Fibroblast of villous mesenchyme (primary cell): ENCODE measurements around the gene STAMBP. TPM values are rescaled to one million over a fixed set of nuclear protein-coding genes. Genes with fewer than 3 reads are reported as not detected.

Source experiments
- DNase-seq: peaks from one replicate; pipeline ENCODE4 v3.0.0-alpha.2; 2010; ENCODE audit warnings: low read depth
- H3K4me3 ChIP-seq: 2 replicates; pipeline ENCODE4 v1.5.1; 2011; ENCODE audit warnings: low read depth, mild to moderate bottlenecking, low read length
- CTCF ChIP-seq: IDR thresholded peaks from 2 replicates; pipeline ENCODE4 v1.5.1; 2012; ENCODE audit warnings: low read depth, mild to moderate bottlenecking, low read length; ENCODE audit not compliant: insufficient read depth
- total RNA-seq: library from RNA; depleted of rRNA; stranded (reverse); fragments of >200 nt; gene quantifications from 2 replicates; pipeline ENCODE4 v1.2.3, GENCODE V29; 2012

The STAMBP gene
- total RNA-seq, 1 donor: 28.5 TPM

- H3K4me3 ChIP-seq: no peak overlapping the region
- peak; percentile 37 for TF ChIP-seq CTCF
- peak; percentile 47 for DNase-seq
Observed at GRCh38 chr2:73907840-73908452, 79.2 kb downstream of the STAMBP start.

DNA sequence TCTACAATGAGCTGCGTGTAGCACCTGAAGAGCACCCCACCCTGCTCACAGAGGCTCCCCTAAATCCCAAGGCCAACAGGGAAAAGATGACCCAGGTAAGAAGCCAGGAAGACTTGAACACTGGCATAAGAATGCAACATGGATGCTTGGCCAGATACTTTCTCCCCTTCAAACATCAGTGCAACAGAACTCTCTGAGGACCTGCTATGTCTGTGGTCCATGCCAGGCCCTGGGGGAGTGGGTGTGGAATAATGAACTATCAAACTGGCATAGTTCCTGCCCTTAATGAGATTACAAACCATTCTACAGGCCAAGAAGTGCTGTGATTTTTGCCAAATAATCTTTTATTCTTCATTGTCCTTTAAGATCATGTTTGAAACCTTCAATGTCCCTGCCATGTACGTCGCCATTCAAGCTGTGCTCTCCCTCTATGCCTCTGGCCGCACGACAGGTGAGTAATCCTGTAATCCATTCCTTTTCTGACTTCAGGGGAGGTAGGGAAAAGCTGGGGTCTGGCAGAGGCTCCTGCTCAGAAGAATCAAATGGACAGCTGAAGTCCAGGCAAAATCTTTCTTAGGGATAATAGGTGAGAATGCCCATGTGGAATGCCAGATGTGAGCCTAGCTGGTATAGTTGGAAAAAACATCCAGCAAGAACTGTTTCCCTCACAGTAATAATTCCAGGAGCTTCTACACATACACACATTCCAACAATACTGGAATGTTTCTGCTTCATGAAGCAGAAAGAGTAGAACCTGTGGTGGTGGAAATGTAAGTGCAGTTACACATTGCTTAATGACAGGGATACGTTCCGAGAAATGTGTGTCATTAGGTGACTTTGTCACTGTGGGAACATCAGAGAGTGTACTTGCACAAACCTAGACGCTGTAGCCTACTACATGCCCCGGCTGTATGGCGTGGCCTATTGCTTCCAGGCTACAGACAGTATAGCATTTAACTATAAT lies 80.2 kb downstream of the STAMBP start:
- no peak for DNase-seq
- no peak overlapping the region for H3K4me3 ChIP-seq
- no peak for TF ChIP-seq CTCF

DNA sequence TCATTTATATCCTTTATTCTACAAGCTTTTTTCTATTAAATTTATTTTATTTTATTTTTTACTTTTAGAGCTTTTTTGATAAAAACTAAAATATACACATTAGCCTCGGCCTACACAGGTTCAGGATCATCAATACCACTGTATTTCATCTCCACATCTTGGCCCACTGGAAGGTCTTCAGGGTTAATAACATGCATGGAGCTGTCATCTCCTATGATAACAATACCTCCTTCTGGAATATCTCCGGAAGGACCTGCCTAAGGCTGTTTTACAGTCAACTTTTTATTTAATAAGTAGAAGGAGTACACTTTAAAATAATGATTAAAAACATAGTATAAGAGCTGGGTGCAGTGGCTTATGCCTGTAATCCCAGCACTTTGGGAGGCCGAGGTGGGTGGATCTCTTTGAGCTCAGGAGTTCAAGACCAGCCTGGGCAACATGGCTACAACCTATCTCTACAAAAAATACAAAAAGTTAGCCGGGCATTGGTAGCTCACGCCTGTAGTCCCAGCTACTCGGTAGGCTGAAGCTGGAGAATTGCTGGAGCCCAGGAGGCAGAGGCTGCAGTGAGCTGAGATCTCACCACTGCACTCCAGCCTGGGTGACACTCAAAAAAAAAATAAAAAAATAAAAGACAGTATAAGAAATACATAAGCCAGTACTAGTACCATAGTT lies 82.2 kb downstream of the STAMBP start:
- no peak for TF ChIP-seq CTCF
- DNase-seq: no peak
- no peak overlapping the region for H3K4me3 ChIP-seq

DNA sequence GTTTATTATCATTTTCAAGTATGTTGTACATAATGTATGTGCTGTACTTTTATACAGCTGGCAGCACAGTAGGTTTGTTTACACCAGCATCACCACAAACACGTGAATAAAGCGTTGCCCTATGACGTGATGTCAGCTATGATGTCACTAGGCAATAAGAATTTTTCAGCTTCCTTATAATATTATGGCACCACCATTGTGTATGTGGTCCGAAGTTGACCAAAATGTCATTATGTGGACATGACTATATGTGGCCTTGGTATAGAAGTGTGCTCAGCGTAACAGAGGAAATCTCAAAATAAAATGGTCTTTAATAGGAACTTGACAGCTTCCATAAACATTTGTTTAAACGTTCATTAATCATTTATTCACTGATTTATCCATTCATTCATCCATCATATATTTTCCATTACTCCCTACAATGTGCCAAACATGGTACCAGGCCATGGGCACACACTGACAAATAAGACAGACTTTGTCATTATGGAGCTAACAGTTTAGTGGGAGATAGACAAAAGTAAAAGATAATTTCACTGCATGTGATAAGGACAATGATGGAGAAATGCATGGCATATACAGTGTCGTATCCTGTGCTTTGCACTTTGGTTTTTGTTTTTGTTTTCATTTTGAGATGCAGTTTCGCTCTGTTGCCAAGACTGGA lies 82.9 kb downstream of the STAMBP start:
- no peak for DNase-seq
- no peak for TF ChIP-seq CTCF
- no peak overlapping the region for H3K4me3 ChIP-seq

- H3K4me3 ChIP-seq: no peak overlapping the region
- no peak for DNase-seq
- no peak for TF ChIP-seq CTCF
Observed at GRCh38 chr2:73913414-73914054, 84.8 kb downstream of the STAMBP start.

DNA sequence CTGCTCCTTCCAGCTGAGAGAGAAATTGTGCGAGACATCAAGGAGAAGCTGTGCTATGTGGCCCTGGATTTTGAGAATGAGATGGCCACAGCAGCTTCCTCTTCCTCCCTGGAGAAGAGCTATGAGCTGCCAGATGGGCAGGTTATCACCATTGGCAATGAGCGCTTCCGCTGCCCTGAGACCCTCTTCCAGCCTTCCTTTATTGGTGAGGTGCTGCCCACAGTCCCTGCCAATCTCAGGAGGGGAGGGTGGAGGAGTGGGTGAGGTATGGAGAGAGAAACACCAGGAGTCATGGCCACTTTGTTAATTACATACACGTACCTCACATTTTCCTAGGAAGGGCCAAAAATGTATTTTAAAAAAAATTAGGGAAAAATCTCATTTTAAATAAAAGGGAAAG lies 85.9 kb downstream of the STAMBP start:
- no peak for TF ChIP-seq CTCF
- H3K4me3 ChIP-seq: no peak overlapping the region
- DNase-seq: no peak
